GM18858 (cell line): ENCODE measurements around the gene MINK1.
"Not testable (repeated sequence)": the region's sequence is repeated elsewhere in the genome, so short reads cannot be mapped to it uniquely, and the experiment has no call there.

Source experiments
- ATAC-seq: cut with Tn5 transposase; IDR thresholded peaks from one replicate; pipeline ENCODE4 v1.9.1; 2021; ENCODE audit not compliant: unreplicated experiment

MINK1 gene

GRCh38 chr17:4845118-4845517 is 12.0 kb downstream of the MINK1 start:
- ATAC-seq: no peak

GRCh38 chr17:4846635-4847390 is 13.7 kb downstream of the MINK1 start:
- no peak for ATAC-seq

- no peak for ATAC-seq
Observed at GRCh38 chr17:4849011-4849536, 15.9 kb downstream of the MINK1 start.

GRCh38 chr17:4850246-4850645 is 17.1 kb downstream of the MINK1 start:
- ATAC-seq: no peak

GRCh38 chr17:4851084-4851483 is 17.9 kb downstream of the MINK1 start:
- no peak for ATAC-seq

- no peak for ATAC-seq
Observed at GRCh38 chr17:4852567-4853207, 19.5 kb downstream of the MINK1 start.

- no peak for ATAC-seq
Observed at GRCh38 chr17:4853208-4853671, 20.1 kb downstream of the MINK1 start.

GRCh38 chr17:4854111-4854681 is 21.1 kb downstream of the MINK1 start:
- no peak for ATAC-seq

GRCh38 chr17:4856271-4856936 is 23.3 kb downstream of the MINK1 start:
- no peak for ATAC-seq

- ATAC-seq: no peak
Observed at GRCh38 chr17:4856937-4857314, 23.8 kb downstream of the MINK1 start.

GRCh38 chr17:4857347-4857746 is 24.2 kb downstream of the MINK1 start:
- ATAC-seq: not testable (repeated sequence)

GRCh38 chr17:4858068-4858881 is 25.1 kb downstream of the MINK1 start:
- ATAC-seq: no peak

- ATAC-seq: no peak
Observed at GRCh38 chr17:4858882-4859260, 25.7 kb downstream of the MINK1 start.

GRCh38 chr17:4859816-4860625 is 26.9 kb downstream of the MINK1 start:
- ATAC-seq: no peak

- ATAC-seq: no peak
Observed at GRCh38 chr17:4860651-4861050, 27.5 kb downstream of the MINK1 start.

GRCh38 chr17:4861052-4861451 is 27.9 kb downstream of the MINK1 start:
- no peak for ATAC-seq

GRCh38 chr17:4862720-4863119 is 29.6 kb downstream of the MINK1 start:
- ATAC-seq: no peak

GRCh38 chr17:4863321-4863720 is 30.2 kb downstream of the MINK1 start:
- no peak for ATAC-seq

- not testable (repeated sequence) for ATAC-seq
Observed at GRCh38 chr17:4867535-4867934, 34.4 kb downstream of the MINK1 start.
